Calu3 (cell line): ENCODE data around the gene PDPR. TPM values are rescaled to one million over a fixed set of nuclear protein-coding genes. Genes with fewer than 3 reads are reported as not detected.
"Not testable (repeated sequence)": the region's sequence is repeated elsewhere in the genome, so short reads cannot be mapped to it uniquely, and the experiment has no call there.

ENCODE experiments used
- BruUV-seq: library from RNA; stranded (reverse); fragments of 400-500 nt; replicated peaks from 2 replicates; lab custom pipeline; 2021; lab: Mats Ljungman, UMichigan
- CTCF ChIA-PET: fragments of 300-600 bp; sonication (Branson Sonifier 250); formaldehyde crosslinking; loops from one replicate; lab custom pipeline; 2022; ENCODE audit warnings: antibody characterized with exemption; lab: Charles Lee
- DNase-seq: peaks from one replicate; pipeline ENCODE4 v3.0.0; 2022
- H3K27ac Mint-ChIP-seq: one replicate; pipeline ENCODE4 v1.8.0; 2022; ENCODE audit warnings: mixed read lengths; ENCODE audit not compliant: unreplicated experiment
- H3K27me3 Mint-ChIP-seq: one replicate; pipeline ENCODE4 v1.8.0; 2022; ENCODE audit warnings: mixed read lengths; ENCODE audit not compliant: unreplicated experiment
- H3K36me3 Mint-ChIP-seq: one replicate; pipeline ENCODE4 v1.8.0; 2022; ENCODE audit warnings: mild to moderate bottlenecking, moderate library complexity, mixed read lengths; ENCODE audit not compliant: insufficient read depth, unreplicated experiment
- H3K4me1 Mint-ChIP-seq: one replicate; pipeline ENCODE4 v1.8.0; 2022; ENCODE audit warnings: mild to moderate bottlenecking, low read depth, mixed read lengths; ENCODE audit not compliant: unreplicated experiment
- H3K4me3 Mint-ChIP-seq: one replicate; pipeline ENCODE4 v1.8.0; 2022; ENCODE audit warnings: mild to moderate bottlenecking, low read depth, moderate library complexity, mixed read lengths; ENCODE audit not compliant: unreplicated experiment
- H3K9me3 Mint-ChIP-seq: one replicate; pipeline ENCODE4 v1.8.0; 2022; ENCODE audit warnings: low read depth, mixed read lengths; ENCODE audit not compliant: unreplicated experiment
- intact Hi-C: fragments of 100-400 bp; cut with micrococcal nuclease; formaldehyde crosslinking; loops from one replicate; pipeline ENCODE4 v1.10.0; 2022; ENCODE audit not compliant: unreplicated experiment
- total RNA-seq: library from RNA; stranded (reverse); gene quantifications from 2 replicates; pipeline ENCODE4 v1.2.3, GENCODE V29; 2022

Gene PDPR
- total RNA-seq, 1 experiment from 2014 or later, result 30.3 TPM

- H3K27me3 Mint-ChIP-seq, H3K4me1 Mint-ChIP-seq, BruUV-seq, DNase-seq, H3K27ac Mint-ChIP-seq, H3K4me3 Mint-ChIP-seq, intact Hi-C loops, H3K9me3 Mint-ChIP-seq: not testable (repeated sequence)
- CTCF ChIA-PET, result interaction anchor here (0.6 kb wide), 1 partner anchor 31 kb away, joined by 4 read pairs; no protein-coding TSS in a partner anchor
- H3K36me3 Mint-ChIP-seq, result peaks cover 40% of the 10 kb centered on the region
These were observed 9.7 kb downstream of the PDPR start for GRCh38 chr16:70123822-70124221.

GRCh38 chr16:70126226-70126625 is 12.1 kb downstream of the PDPR start:
- H3K36me3 Mint-ChIP-seq, result peaks cover 50% of the 10 kb centered on the region
- DNase-seq, H3K27ac Mint-ChIP-seq, H3K9me3 Mint-ChIP-seq, H3K4me3 Mint-ChIP-seq, BruUV-seq, CTCF ChIA-PET, H3K27me3 Mint-ChIP-seq, intact Hi-C loops, H3K4me1 Mint-ChIP-seq: not testable (repeated sequence)

GRCh38 chr16:70127706-70128105 is 13.6 kb downstream of the PDPR start:
- intact Hi-C loops, H3K4me1 Mint-ChIP-seq, H3K27ac Mint-ChIP-seq, H3K27me3 Mint-ChIP-seq, BruUV-seq, H3K4me3 Mint-ChIP-seq, DNase-seq, H3K9me3 Mint-ChIP-seq, CTCF ChIA-PET: not testable (repeated sequence)
- peaks cover 52% of the 10 kb centered on the region for H3K36me3 Mint-ChIP-seq

- H3K4me1 Mint-ChIP-seq, result not testable (repeated sequence)
These were observed 14.7 kb downstream of the PDPR start for GRCh38 chr16:70128844-70129243.

GRCh38 chr16:70135796-70136195 is 21.7 kb downstream of the PDPR start:
- BruUV-seq, DNase-seq, H3K9me3 Mint-ChIP-seq, intact Hi-C loops, H3K27me3 Mint-ChIP-seq, CTCF ChIA-PET, H3K4me1 Mint-ChIP-seq, H3K4me3 Mint-ChIP-seq, H3K27ac Mint-ChIP-seq: not testable (repeated sequence)
- H3K36me3 Mint-ChIP-seq, result peaks cover 66% of the 10 kb centered on the region

More at GRCh38 chr16:70128844-70129243, 14.7 kb downstream of the PDPR start:
- CTCF ChIA-PET, H3K27ac Mint-ChIP-seq, H3K9me3 Mint-ChIP-seq, intact Hi-C loops, H3K27me3 Mint-ChIP-seq, BruUV-seq, H3K4me3 Mint-ChIP-seq, DNase-seq: not testable (repeated sequence)
- peaks cover 57% of the 10 kb centered on the region for H3K36me3 Mint-ChIP-seq

- H3K27me3 Mint-ChIP-seq, H3K4me3 Mint-ChIP-seq, BruUV-seq, intact Hi-C loops, CTCF ChIA-PET, DNase-seq, H3K9me3 Mint-ChIP-seq, H3K27ac Mint-ChIP-seq, H3K4me1 Mint-ChIP-seq: not testable (repeated sequence)
- peaks cover 63% of the 10 kb centered on the region for H3K36me3 Mint-ChIP-seq
These were observed 22.5 kb downstream of the PDPR start for GRCh38 chr16:70136595-70136994.

- H3K27ac Mint-ChIP-seq, H3K4me1 Mint-ChIP-seq, BruUV-seq, H3K4me3 Mint-ChIP-seq, DNase-seq, H3K27me3 Mint-ChIP-seq, intact Hi-C loops, CTCF ChIA-PET, H3K9me3 Mint-ChIP-seq: not testable (repeated sequence)
- H3K36me3 Mint-ChIP-seq, result peaks cover 49% of the 10 kb centered on the region
These were observed 28.6 kb downstream of the PDPR start for GRCh38 chr16:70142739-70143138.

GRCh38 chr16:70143231-70143895 is 29.2 kb downstream of the PDPR start:
- CTCF ChIA-PET, DNase-seq, intact Hi-C loops, H3K9me3 Mint-ChIP-seq, BruUV-seq, H3K4me1 Mint-ChIP-seq, H3K27ac Mint-ChIP-seq, H3K27me3 Mint-ChIP-seq, H3K4me3 Mint-ChIP-seq: not testable (repeated sequence)
- H3K36me3 Mint-ChIP-seq, result peaks cover 47% of the 10 kb centered on the region

- H3K36me3 Mint-ChIP-seq, result peaks cover 37% of the 10 kb centered on the region
- H3K9me3 Mint-ChIP-seq, H3K27ac Mint-ChIP-seq, H3K4me1 Mint-ChIP-seq, DNase-seq, H3K4me3 Mint-ChIP-seq, BruUV-seq, H3K27me3 Mint-ChIP-seq, intact Hi-C loops, CTCF ChIA-PET: not testable (repeated sequence)
These were observed 33.7 kb downstream of the PDPR start for GRCh38 chr16:70147853-70148252.

- CTCF ChIA-PET, BruUV-seq: not testable (repeated sequence)
- H3K36me3 Mint-ChIP-seq, result peaks cover 36% of the 10 kb centered on the region
These were observed 34.3 kb downstream of the PDPR start for GRCh38 chr16:70148453-70148852.

More at GRCh38 chr16:70148453-70148852, 34.3 kb downstream of the PDPR start:
- H3K4me3 Mint-ChIP-seq, H3K4me1 Mint-ChIP-seq, intact Hi-C loops, DNase-seq, H3K27me3 Mint-ChIP-seq, H3K9me3 Mint-ChIP-seq, H3K27ac Mint-ChIP-seq: not testable (repeated sequence)
